ENCODE results near the gene JPH3.

DNA sequence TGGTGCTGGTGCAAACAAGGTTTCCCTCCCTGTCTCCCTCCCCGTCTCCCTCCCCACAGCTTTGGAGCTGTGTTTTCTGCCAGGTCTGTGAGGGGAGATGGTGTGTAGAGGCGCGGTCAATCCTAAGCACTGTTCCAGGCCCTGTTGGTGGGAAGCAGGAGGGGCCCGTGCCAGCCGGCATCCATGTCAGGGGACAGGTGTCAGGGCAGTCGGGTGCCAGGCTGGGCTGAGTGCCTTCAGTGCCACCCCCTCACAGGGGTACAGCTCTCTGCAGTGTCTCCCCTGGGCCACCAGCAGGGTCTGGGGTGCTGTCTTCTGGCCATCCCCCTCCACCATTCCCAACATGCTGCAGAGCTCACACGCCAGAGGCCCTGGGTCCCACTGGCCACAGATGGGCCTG is 89.9 kb downstream of the JPH3 start:
- TF ChIP-seq YY1 (IDR thresholded peaks at IDR 0.05; ENCODE audit: insufficient read depth, insufficient read length): no peak
- TF ChIP-seq SUZ12 (IDR thresholded peaks at IDR 0.05; ENCODE audit: extremely low read depth, insufficient read depth, insufficient read length): no peak
- no peak for TF ChIP-seq ZNF274 (IDR thresholded peaks at IDR 0.05; ENCODE audit: low read depth, low read length)
